H54 (cell line): ENCODE measurements around the gene C1QTNF3.
A peak's percentile ranks its signal among the peaks of the same experiment; 100 is the strongest.

ENCODE experiments used
- DNase-seq: peaks from one replicate; pipeline ENCODE4 v3.0.0; 2011; ENCODE audit warnings: low spot score, mixed read lengths; ENCODE audit not compliant: insufficient read length
- FAIRE-seq: peaks from 3 replicates; lab custom pipeline; 2011; peaks lifted over from hg19 to GRCh38; lab: Jason Lieb, UNC
- POLR2A ChIP-seq: IDR thresholded peaks from 2 replicates; pipeline ENCODE4 v1.6.1; 2011; ENCODE audit warnings: low read depth, mild to moderate bottlenecking, low read length

C1QTNF3 gene

GRCh38 chr5:34058532-34058931 lies 15.5 kb upstream of the C1QTNF3 start:
- TF ChIP-seq POLR2A: no peak
- no peak for FAIRE-seq

GRCh38 chr5:34057569-34057968 lies 14.6 kb upstream of the C1QTNF3 start:
- DNase-seq (no peak), FAIRE-seq (no peak)
- no peak for TF ChIP-seq POLR2A

More at GRCh38 chr5:34058532-34058931, 15.5 kb upstream of the C1QTNF3 start:
- no peak for DNase-seq

- no peak for TF ChIP-seq POLR2A
- no peak for DNase-seq
- FAIRE-seq: no peak
Measured at GRCh38 chr5:34057118-34057517, 14.1 kb upstream of the C1QTNF3 start.

- FAIRE-seq: no peak
- DNase-seq: no peak
- TF ChIP-seq POLR2A: no peak
Measured at GRCh38 chr5:34055667-34056066, 12.7 kb upstream of the C1QTNF3 start.

GRCh38 chr5:34054400-34054729 lies 11.4 kb upstream of the C1QTNF3 start:
- FAIRE-seq (no peak), DNase-seq (no peak)
- TF ChIP-seq POLR2A: no peak

- FAIRE-seq (no peak), DNase-seq (no peak)
- no peak for TF ChIP-seq POLR2A
Measured at GRCh38 chr5:34053571-34054399, 10.8 kb upstream of the C1QTNF3 start.

- TF ChIP-seq POLR2A: no peak
- FAIRE-seq: peak; percentile 87
- DNase-seq: peak; percentile 32
Measured at GRCh38 chr5:34053133-34053532, 10.1 kb upstream of the C1QTNF3 start.

GRCh38 chr5:34051374-34051980 lies 8.5 kb upstream of the C1QTNF3 start:
- FAIRE-seq (no peak), DNase-seq (no peak)
- no peak for TF ChIP-seq POLR2A

GRCh38 chr5:34047774-34048572 lies 5.0 kb upstream of the C1QTNF3 start:
- TF ChIP-seq POLR2A: no peak

GRCh38 chr5:34047143-34047542 lies 4.1 kb upstream of the C1QTNF3 start:
- DNase-seq: no peak
- no peak for TF ChIP-seq POLR2A
- no peak for FAIRE-seq

More at GRCh38 chr5:34047774-34048572, 5.0 kb upstream of the C1QTNF3 start:
- DNase-seq: no peak
- no peak for FAIRE-seq

GRCh38 chr5:34045996-34046395 lies 3.0 kb upstream of the C1QTNF3 start:
- FAIRE-seq: no peak
- TF ChIP-seq POLR2A: no peak
- DNase-seq: no peak

- FAIRE-seq: no peak
- no peak for DNase-seq
- TF ChIP-seq POLR2A: no peak
Measured at GRCh38 chr5:34045023-34045422, 2.0 kb upstream of the C1QTNF3 start.

GRCh38 chr5:34042321-34042720 lies 692 bp downstream of the C1QTNF3 start:
- FAIRE-seq (no peak), DNase-seq (no peak)
- no peak for TF ChIP-seq POLR2A
